K562 (cell line): ENCODE results near the gene UBALD2. TPM values are rescaled to one million over a fixed set of nuclear protein-coding genes. Genes with fewer than 3 reads are reported as not detected.
A peak's percentile ranks its signal among the peaks of the same experiment; 100 is the strongest.

Experiments
- ATAC-seq: fragments of 200-7000 bp; cut with Tn5 transposase; 3 replicates; pipeline ENCODE4 v1.9.1; 2020; ENCODE audit warnings: moderate library complexity
- BruUV-seq: library from RNA; stranded (reverse); fragments of 400-500 nt; replicated peaks from 2 replicates; lab custom pipeline; 2021; lab: Mats Ljungman, UMichigan
- CTCF ChIA-PET: fragments of 300-600 bp; formaldehyde crosslinking; extraction: SDS; loops from one replicate; lab custom pipeline; 2021; ENCODE audit warnings: low intra/inter-chr PET ratio; lab: Yijun Ruan, JAX
- POLR2A ChIA-PET: fragments of 300-600, 350-650 bp; sonication (Branson Sonifier 250); formaldehyde crosslinking; extraction: SDS; loops from one replicate; lab custom pipeline; 2021; ENCODE audit warnings: antibody characterized with exemption, inconsistent platforms; lab: Yijun Ruan, JAX
- DNase-seq, 4 experiments: peaks; one replicate each; pipeline versions ENCODE4 v3.0.0 to v3.0.0-alpha.2; 2011 to 2018; ENCODE audit warnings: low spot score in 3 of 4, mixed read lengths in 3 of 4; ENCODE audit errors: extremely low read depth in 1 of 4
- FAIRE-seq: peaks from 2 replicates; lab custom pipeline; 2011; peaks lifted over from hg19 to GRCh38; lab: Jason Lieb, UNC
- H2AFZ ChIP-seq: 2 replicates; pipeline ENCODE4 v1.6.0; 2011; ENCODE audit warnings: low read depth, low read length, control low read depth, inconsistent platforms
- H3K27ac ChIP-seq: fragments of 200-600 bp; 3 replicates; pipeline ENCODE4 v1.8.0; 2011; ENCODE audit warnings: low read depth, mild to moderate bottlenecking, control low read depth, inconsistent platforms, low read length, moderate library complexity, mixed read lengths; ENCODE audit errors: extremely low read depth
- H3K27me3 ChIP-seq, 2 experiments: fragments of 300-600 bp in 1 of 2; 2 replicates in 1 of 2; 3 replicates in 1 of 2; pipeline versions ENCODE4 v1.6.0 to v1.8.0; 2011; ENCODE audit warnings: inconsistent platforms in 2 of 2, low read length in 2 of 2, mild to moderate bottlenecking in 1 of 2, mixed read lengths in 1 of 2, moderate library complexity in 1 of 2; ENCODE audit not compliant: control insufficient read depth in 2 of 2, insufficient read depth in 2 of 2
- H3K36me3 ChIP-seq: fragments of 300-600 bp; 3 replicates; pipeline ENCODE4 v1.8.0; 2011; ENCODE audit warnings: mild to moderate bottlenecking, low read length, inconsistent platforms; ENCODE audit not compliant: control insufficient read depth, insufficient read depth
- H3K4me1 ChIP-seq, 2 experiments: fragments of 200-600 bp in 1 of 2; replicated peaks in 1 of 2; 2 replicates in 1 of 2; 3 replicates in 1 of 2; pipeline versions ENCODE4 v1.5.1 to v1.8.0; 2011; ENCODE audit warnings: inconsistent platforms in 2 of 2, low read length in 2 of 2, mild to moderate bottlenecking in 1 of 2, mixed read lengths in 1 of 2, moderate library complexity in 1 of 2; ENCODE audit not compliant: control insufficient read depth in 2 of 2, insufficient read depth in 2 of 2
- H3K4me2 ChIP-seq: 2 replicates; pipeline ENCODE4 v1.6.1; 2011; ENCODE audit warnings: low read length, control low read depth, inconsistent platforms, mixed read lengths; ENCODE audit not compliant: insufficient read depth
- H3K4me3 ChIP-seq: fragments of 200-600 bp; sonication (generic), shearing (Covaris generic); 2 replicates; pipeline ENCODE4 v1.5.1; 2016; ENCODE audit warnings: control low read depth, inconsistent platforms
- H3K79me2 ChIP-seq: fragments of 200-600 bp; 3 replicates; pipeline ENCODE4 v1.8.0; 2011; ENCODE audit warnings: low read length, inconsistent platforms; ENCODE audit not compliant: control insufficient read depth, insufficient read depth
- H3K9ac ChIP-seq, 2 experiments: 2 replicates each; pipeline versions ENCODE4 v1.6.0 to v1.6.1; 2011; ENCODE audit warnings: low read depth in 2 of 2, low read length in 2 of 2, control low read depth in 1 of 2, inconsistent platforms in 1 of 2, mild to moderate bottlenecking in 1 of 2, mixed read lengths in 1 of 2; ENCODE audit not compliant: insufficient read depth in 1 of 2
- H3K9me1 ChIP-seq: one replicate; pipeline ENCODE4 v1.6.0; 2011; ENCODE audit warnings: inconsistent platforms, mild to moderate bottlenecking, low read length, moderate library complexity; ENCODE audit not compliant: control insufficient read depth, insufficient read depth
- H3K9me3 ChIP-seq: replicated peaks from 2 replicates; pipeline ENCODE4 v1.5.1; 2011; ENCODE audit warnings: low read depth, low read length, inconsistent platforms; ENCODE audit not compliant: control insufficient read depth, insufficient read depth
- H4K20me1 ChIP-seq: replicated peaks from 2 replicates; pipeline ENCODE4 v1.6.1; 2011; ENCODE audit warnings: low read length, inconsistent platforms, mixed read lengths; ENCODE audit not compliant: control insufficient read depth, insufficient read depth
- ARID3B ChIP-seq: fragments of 250-450 bp; sonication (Bioruptor Pico); IDR thresholded peaks from 2 replicates; pipeline ENCODE4 v1.4.0; 2020; ENCODE audit warnings: borderline replicate concordance
- EZH2 ChIP-seq: IDR thresholded peaks from 2 replicates; pipeline ENCODE4 v1.6.1; 2012; ENCODE audit warnings: low read depth, mild to moderate bottlenecking, inconsistent platforms, low read length, borderline replicate concordance
- GTF2A2 ChIP-seq: IDR thresholded peaks from 2 replicates; pipeline ENCODE4 v1.6.1; 2016; ENCODE audit warnings: mild to moderate bottlenecking, missing genetic modification characterization, missing compliant biosample characterization
- IRF1 ChIP-seq: sonication (generic); formaldehyde crosslinking; IDR thresholded peaks from 2 replicates; pipeline ENCODE4 v1.8.0; 2022; ENCODE audit warnings: missing genetic modification reagents, mild to moderate bottlenecking, borderline replicate concordance
- MYC ChIP-seq, 2 experiments: fragments of 250-450 bp in 1 of 2; sonication (Bioruptor Pico) in 1 of 2; IDR thresholded peaks; 2 replicates each; pipeline versions ENCODE4 v1.5.1 to v1.6.1; 2012 to 2021; ENCODE audit warnings: low read depth in 2 of 2, borderline replicate concordance in 1 of 2, improper control_type of control experiment in 1 of 2, low read length in 1 of 2, mild to moderate bottlenecking in 1 of 2, moderate library complexity in 1 of 2
- RCOR1 ChIP-seq, 2 experiments: IDR thresholded peaks; 2 replicates each; pipeline ENCODE4 v1.6.1; 2012; ENCODE audit warnings: low read depth in 2 of 2, low read length in 2 of 2, borderline replicate concordance in 1 of 2, improper control_type of control experiment in 1 of 2
- TBL1XR1 ChIP-seq, 2 experiments: IDR thresholded peaks; 2 replicates each; pipeline ENCODE4 v1.6.1; 2012; ENCODE audit warnings: improper control_type of control experiment in 2 of 2, low read length in 2 of 2, mild to moderate bottlenecking in 1 of 2
- TFE3 ChIP-seq: fragments of 450-650 bp; formaldehyde crosslinking; IDR thresholded peaks from 2 replicates; pipeline ENCODE4 v1.4.0; 2020; ENCODE audit warnings: mild to moderate bottlenecking, mixed read lengths
- VEZF1 ChIP-seq: fragments of 200-800 bp; sonication (Bioruptor generic); IDR thresholded peaks from 2 replicates; pipeline ENCODE4 v1.6.1; 2017; ENCODE audit warnings: missing genetic modification characterization, missing compliant biosample characterization
- ZNF12 ChIP-seq: sonication (generic); formaldehyde crosslinking; IDR thresholded peaks from 2 replicates; pipeline ENCODE4 v1.4.0; 2020; ENCODE audit warnings: mild to moderate bottlenecking, missing genetic modification reagents
- ZNF780A ChIP-seq: fragments of 250-450 bp; sonication (Bioruptor Pico); IDR thresholded peaks from 2 replicates; pipeline ENCODE4 v1.5.0; 2021; ENCODE audit warnings: mild to moderate bottlenecking
- WGBS: fragments of 100-300 bp; shearing (Covaris generic); methylation state at CpG from one replicate; pipeline ENCODE4 v1.1.6; 2016; ENCODE audit warnings: low coverage, mixed read lengths; ENCODE audit not compliant: insufficient coverage; ENCODE audit errors: missing lambda C conversion rate; 5-methylcytosine and 5-hydroxymethylcytosine counted together
- in situ Hi-C: fragments of 300-500 bp; cut with MboI; formaldehyde crosslinking; loops from 4 replicates; pipeline ENCODE4 v1.15.0; 2018; ENCODE audit warnings: inconsistent platforms, mixed read lengths
- intact Hi-C: fragments of 100-400 bp; cut with micrococcal nuclease; formaldehyde crosslinking; loops from 2 replicates; pipeline ENCODE4 v1.14.2; 2022
- polyA plus RNA-seq, 8 experiments: library from polyadenylated mRNA; depleted of rRNA in 4 of 8; stranded (reverse) in 5 of 8; unstranded in 3 of 8; fragments of >200 nt; fragmentation: Nextera tagmentation in 2 of 8; fragmentation: Illumina TruSeq in 1 of 8; extraction: Ambion mirVana in 2 of 8; extraction: Trizol in 1 of 8; gene quantifications; 2 replicates each; pipeline versions ENCODE4 v1.2.1 to v1.2.3, GENCODE V29; 2011 to 2014; ENCODE audit warnings: inconsistent platforms in 1 of 8, missing spikeins in 1 of 8
- total RNA-seq, 7 experiments: library from RNA; depleted of rRNA in 6 of 7; stranded (reverse); fragments of >200 nt in 6 of 7; fragmentation: Illumina TruSeq in 2 of 7; extraction: Trizol in 2 of 7; gene quantifications; 2 replicates each; pipeline versions ENCODE4 v1.2.1 to v1.2.3, GENCODE V29; 2011 to 2021; ENCODE audit warnings: low replicate concordance in 1 of 7

The UBALD2 gene
- total and polyA plus RNA-seq, 9 of the 15 experiments (the other 6 are each of a cell fraction or from before 2014, with no cell fraction given): 2.3 to 94.1 (median 25.3) TPM

GRCh38 chr17:76272541-76273444, 7.6 kb downstream of the UBALD2 start:
- FAIRE-seq: no peak
- BruUV-seq: no TSS peak
- TF ChIP-seq ZNF12 (CRISPR knock-in tag): no peak
- TF ChIP-seq MYC (IDR thresholded peaks at IDR 0.05; ENCODE audit: low read depth, low read length): no peak
- no peak for TF ChIP-seq MYC (CRISPR knock-in tag; IDR thresholded peaks at IDR 0.05; ENCODE audit: borderline replicate concordance, low read depth)
- no peak for TF ChIP-seq ARID3B (CRISPR knock-in tag)
- no peak for TF ChIP-seq TFE3
- no peak for TF ChIP-seq IRF1 (CRISPR knock-in tag)
- no peak for TF ChIP-seq ZNF780A
- TF ChIP-seq VEZF1: 0 out of 2 replicates have a peak, but pooled peaks have one; percentile 6
- no peak for TF ChIP-seq GTF2A2 (tag)
- no peak for TF ChIP-seq EZH2
- no peak for TF ChIP-seq TBL1XR1 (IDR thresholded peaks at IDR 0.05; ENCODE audit: low read length in 2 of 2)
- TF ChIP-seq RCOR1 (IDR thresholded peaks at IDR 0.05; ENCODE audit: borderline replicate concordance in 1 of 2, low read depth in 2 of 2, low read length in 2 of 2): no peak

More at GRCh38 chr17:76272541-76273444, 7.6 kb downstream of the UBALD2 start:
- CTCF ChIA-PET: no interaction called here
- WGBS: 77% methylated on average over 16 of the region's 19 CpGs
- Histone ChIP-seq H4K20me1 (no peaks in the 10 kb centered on the region), H3K4me3 (no peak overlapping the region), H3K4me1 (peaks cover 31 to 93% of the 10 kb centered on the region in 2 experiments), H3K27ac (no peak overlapping the region), H3K27me3 (no peaks in the 10 kb centered on the region), H3K36me3 (peaks cover 31% of the 10 kb centered on the region), H3K9me3 (no peaks in the 10 kb centered on the region), H3K4me2 (no peak overlapping the region), H3K9ac (peak overlapping the region in 1 of 2 experiments; percentile 77; a peak in 2 of 4 replicates), H3K79me2 (peaks cover 31% of the 10 kb centered on the region), H2AFZ (no peak overlapping the region), H3K9me1 (no peaks in the 10 kb centered on the region)
- in situ Hi-C loops: no loop called here
- no peak for DNase-seq
- POLR2A ChIA-PET: interaction anchor here (0.5 to 10.6 kb wide), 28 partner anchors 8 to 692 kb away, joined by 3 to 227 read pairs (median 4); partner anchors contain the start of genes RNF157, UBALD2 and WBP2
- peak; percentile 2 for ATAC-seq
- intact Hi-C loops: no loop called here
